Hepatocyte (in vitro differentiated cells): ENCODE data around the gene SHQ1. TPM values are rescaled to one million over a fixed set of nuclear protein-coding genes. Genes with fewer than 3 reads are reported as not detected.

Experiments used
- DNase-seq: peaks from one replicate; pipeline ENCODE4 v3.0.0-alpha.2; 2016; ENCODE audit warnings: low spot score
- H2AFZ ChIP-seq: fragments of 200-600 bp; sonication (generic); 2 replicates; pipeline ENCODE4 v1.6.0; 2016; ENCODE audit warnings: antibody characterized with exemption, mild to moderate bottlenecking
- H3K27ac ChIP-seq: fragments of 200-600 bp; sonication (generic); 2 replicates; pipeline ENCODE4 v1.5.1; 2016; ENCODE audit warnings: mild to moderate bottlenecking
- H3K27me3 ChIP-seq: fragments of 200-600 bp; sonication (generic); 2 replicates; pipeline ENCODE4 v1.6.1; 2016
- H3K36me3 ChIP-seq: fragments of 200-600 bp; sonication (generic); replicated peaks from 2 replicates; pipeline ENCODE4 v1.5.1; 2016; ENCODE audit warnings: low read depth; ENCODE audit not compliant: insufficient read depth
- H3K4me1 ChIP-seq: fragments of 200-600 bp; sonication (generic); 2 replicates; pipeline ENCODE4 v1.5.1; 2016; ENCODE audit warnings: mild to moderate bottlenecking, moderate library complexity; ENCODE audit not compliant: insufficient read depth
- H3K4me2 ChIP-seq: fragments of 200-600 bp; sonication (generic); 2 replicates; pipeline ENCODE4 v1.6.0; 2016
- H3K4me3 ChIP-seq: fragments of 200-600 bp; sonication (generic); 2 replicates; pipeline ENCODE4 v1.5.1; 2016; ENCODE audit warnings: mild to moderate bottlenecking
- H3K79me2 ChIP-seq: fragments of 200-600 bp; sonication (generic); 2 replicates; pipeline ENCODE4 v1.6.0; 2017; ENCODE audit warnings: mild to moderate bottlenecking
- H3K9me2 ChIP-seq: fragments of 200-600 bp; sonication (generic); replicated peaks from 2 replicates; pipeline ENCODE4 v1.6.0; 2017; ENCODE audit warnings: mild to moderate bottlenecking; ENCODE audit not compliant: insufficient read depth
- H3K9me3 ChIP-seq: fragments of 200-600 bp; sonication (generic); 2 replicates; pipeline ENCODE4 v1.5.1; 2016; ENCODE audit warnings: low read depth, mild to moderate bottlenecking
- H4K20me1 ChIP-seq: fragments of 200-600 bp; sonication (generic); 2 replicates; pipeline ENCODE4 v1.6.0; 2016; ENCODE audit warnings: mild to moderate bottlenecking; ENCODE audit not compliant: insufficient read depth, poor library complexity, severe bottlenecking
- EZH2 ChIP-seq: fragments of 200-600 bp; sonication (generic); IDR thresholded peaks from 2 replicates; pipeline ENCODE4 v1.6.1; 2016; ENCODE audit warnings: antibody characterized with exemption, mild to moderate bottlenecking, borderline replicate concordance
- EZH2phosphoT487 ChIP-seq: fragments of 200-600 bp; sonication (generic); IDR thresholded peaks from one replicate; pipeline ENCODE4 v1.6.1; 2018; ENCODE audit warnings: antibody characterized with exemption, mild to moderate bottlenecking, low read depth, moderate library complexity; ENCODE audit not compliant: unreplicated experiment, severe bottlenecking
- WGBS: methylation state at CpG from one replicate; pipeline ENCODE4 v1.1.6; 2016; ENCODE audit warnings: low lambda C conversion rate; ENCODE audit errors: missing lambda C conversion rate; 5-methylcytosine and 5-hydroxymethylcytosine counted together
- polyA plus RNA-seq: library from polyadenylated mRNA; unstranded; fragments of >200 nt; fragmentation: Nextera tagmentation; extraction: Ambion mirVana; gene quantifications from 2 replicates; pipeline ENCODE4 v1.2.1, GENCODE V29; 2016
- total RNA-seq: library from RNA; depleted of rRNA; stranded (reverse); fragments of >200 nt; gene quantifications from 2 replicates; pipeline ENCODE4 v1.2.3, GENCODE V29; 2014
- TF ChIP-seq, protein P1 (sequence below): fragments of 200-600 bp; sonication (generic); IDR thresholded peaks from 2 replicates; pipeline ENCODE4 v1.5.1; 2016; ENCODE audit warnings: antibody characterized with exemption, mild to moderate bottlenecking; ENCODE audit not compliant: poor library complexity

SHQ1 gene
- total and polyA plus RNA-seq, 2 experiments from 2014 or later = 11.1 to 16.8 TPM

DNA sequence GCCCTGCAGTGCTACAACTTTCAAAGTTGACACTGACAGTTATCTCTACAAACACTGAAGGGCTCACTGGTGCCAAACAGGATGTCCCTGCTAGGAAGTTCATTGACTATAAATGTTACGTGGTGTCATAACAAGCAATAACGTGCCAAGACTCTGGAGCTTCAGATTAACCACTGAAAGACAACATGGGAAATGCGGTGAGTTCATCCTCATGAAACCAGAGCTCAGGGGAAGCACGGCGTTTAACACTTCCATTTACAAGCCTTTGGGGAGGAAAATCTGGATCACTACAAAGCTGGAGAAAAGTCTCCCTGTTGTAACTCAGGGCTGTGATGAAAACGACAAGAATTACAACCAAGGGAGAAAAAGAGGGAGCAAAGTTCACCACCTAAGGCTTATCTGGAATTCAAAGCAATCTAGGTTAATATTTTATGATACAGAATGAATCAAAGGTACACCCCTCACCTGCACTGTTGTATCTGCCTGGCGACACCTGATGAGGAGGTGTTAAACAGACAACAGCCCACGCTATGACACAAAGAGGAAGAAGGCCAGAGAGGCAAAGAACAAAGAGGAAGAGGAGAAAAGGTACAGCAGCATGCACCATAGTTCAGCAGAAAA is 27.0 kb downstream of the SHQ1 start:
- no peaks in the 10 kb centered on the region for H3K9me2 ChIP-seq
- peak; percentile 53 for DNase-seq
- no peak overlapping the region for H2AFZ ChIP-seq
- no peaks in the 10 kb centered on the region for H3K27me3 ChIP-seq
- TF ChIP-seq EZH2 (no peak), EZH2phosphoT487 (no peak)
- TF ChIP-seq, protein P1, sequence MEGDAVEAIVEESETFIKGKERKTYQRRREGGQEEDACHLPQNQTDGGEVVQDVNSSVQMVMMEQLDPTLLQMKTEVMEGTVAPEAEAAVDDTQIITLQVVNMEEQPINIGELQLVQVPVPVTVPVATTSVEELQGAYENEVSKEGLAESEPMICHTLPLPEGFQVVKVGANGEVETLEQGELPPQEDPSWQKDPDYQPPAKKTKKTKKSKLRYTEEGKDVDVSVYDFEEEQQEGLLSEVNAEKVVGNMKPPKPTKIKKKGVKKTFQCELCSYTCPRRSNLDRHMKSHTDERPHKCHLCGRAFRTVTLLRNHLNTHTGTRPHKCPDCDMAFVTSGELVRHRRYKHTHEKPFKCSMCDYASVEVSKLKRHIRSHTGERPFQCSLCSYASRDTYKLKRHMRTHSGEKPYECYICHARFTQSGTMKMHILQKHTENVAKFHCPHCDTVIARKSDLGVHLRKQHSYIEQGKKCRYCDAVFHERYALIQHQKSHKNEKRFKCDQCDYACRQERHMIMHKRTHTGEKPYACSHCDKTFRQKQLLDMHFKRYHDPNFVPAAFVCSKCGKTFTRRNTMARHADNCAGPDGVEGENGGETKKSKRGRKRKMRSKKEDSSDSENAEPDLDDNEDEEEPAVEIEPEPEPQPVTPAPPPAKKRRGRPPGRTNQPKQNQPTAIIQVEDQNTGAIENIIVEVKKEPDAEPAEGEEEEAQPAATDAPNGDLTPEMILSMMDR = no peak
- peaks cover 19% of the 10 kb centered on the region for H3K4me1 ChIP-seq
- H3K79me2 ChIP-seq = no peaks in the 10 kb centered on the region
- peak overlapping the region; percentile 80 for H3K27ac ChIP-seq
- H3K36me3 ChIP-seq = no peaks in the 10 kb centered on the region
- 26% methylated on average over 8 of the region's 8 CpGs for WGBS
- peak overlapping the region; percentile 46 for H3K4me2 ChIP-seq
- no peaks in the 10 kb centered on the region for H3K9me3 ChIP-seq
- no peaks in the 10 kb centered on the region for H4K20me1 ChIP-seq
- H3K4me3 ChIP-seq = no peak overlapping the region

DNA sequence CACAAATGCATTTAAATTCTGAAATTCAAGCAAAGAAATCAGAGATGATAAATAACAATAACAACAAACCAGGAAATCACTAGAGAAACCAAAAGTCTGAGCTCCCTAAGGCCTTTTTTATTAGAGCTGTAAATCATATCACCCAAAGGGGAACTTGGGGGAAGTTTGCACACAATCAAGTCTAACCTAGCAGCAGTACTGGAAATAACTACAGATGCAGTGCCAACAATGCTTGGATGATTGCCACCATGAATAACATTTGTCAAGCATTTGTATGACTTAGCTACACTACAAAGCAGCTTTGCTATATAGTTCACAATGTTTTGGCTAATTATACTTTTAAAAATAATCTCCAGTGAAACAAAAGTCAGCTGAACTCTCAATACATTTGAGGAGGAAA is 27.8 kb downstream of the SHQ1 start:
- no peak for TF ChIP-seq EZH2
- no peak for TF ChIP-seq EZH2phosphoT487
- TF ChIP-seq, protein P1 = no peak
- no peaks in the 10 kb centered on the region for H3K36me3 ChIP-seq
- no peak for DNase-seq
- no peaks in the 10 kb centered on the region for H4K20me1 ChIP-seq
- H3K4me2 ChIP-seq = peak overlapping the region; percentile 46
- no peaks in the 10 kb centered on the region for H3K79me2 ChIP-seq
- H3K27me3 ChIP-seq = no peaks in the 10 kb centered on the region
- peak overlapping the region; percentile 80 for H3K27ac ChIP-seq
- no peak overlapping the region for H2AFZ ChIP-seq
- H3K4me3 ChIP-seq = no peak overlapping the region
- H3K9me2 ChIP-seq = no peaks in the 10 kb centered on the region
- peaks cover 19% of the 10 kb centered on the region for H3K4me1 ChIP-seq
- H3K9me3 ChIP-seq = no peaks in the 10 kb centered on the region

DNA sequence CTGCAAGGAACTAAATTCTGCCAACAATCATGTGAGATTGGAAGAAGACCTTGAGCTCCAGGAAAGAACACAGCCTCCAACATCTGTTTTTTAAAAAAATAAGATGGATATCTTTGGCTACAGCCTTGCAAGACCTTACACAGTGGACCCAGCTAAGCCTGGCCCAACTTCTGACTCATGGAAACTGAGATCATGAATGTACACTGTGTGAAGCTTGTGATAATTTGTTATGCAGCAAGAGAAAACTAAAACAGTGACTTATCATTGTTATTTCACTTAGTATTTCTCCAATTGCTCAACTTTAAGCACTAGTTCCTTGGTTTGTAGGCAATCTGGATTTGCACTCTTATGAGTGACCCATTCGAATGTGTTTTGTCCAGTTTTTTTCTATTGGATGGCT is 29.3 kb downstream of the SHQ1 start:
- TF ChIP-seq EZH2phosphoT487 = no peak
- TF ChIP-seq EZH2 = no peak
- TF ChIP-seq, protein P1 = no peak
- Histone ChIP-seq H2AFZ (no peak overlapping the region), H3K4me1 (peaks cover 19% of the 10 kb centered on the region), H3K9me2 (no peaks in the 10 kb centered on the region), H3K4me3 (no peak overlapping the region), H3K27me3 (no peaks in the 10 kb centered on the region), H3K4me2 (no peak overlapping the region), H3K9me3 (no peaks in the 10 kb centered on the region), H4K20me1 (no peaks in the 10 kb centered on the region), H3K79me2 (no peaks in the 10 kb centered on the region), H3K27ac (peak overlapping the region; percentile 10), H3K36me3 (no peaks in the 10 kb centered on the region)
- 92% methylated on average over 1 of the region's 1 CpG for WGBS
- DNase-seq = peak; percentile 26
